ENCODE data around the gene ATXN1L. TPM values are rescaled to one million over a fixed set of nuclear protein-coding genes. Genes with fewer than 3 reads are reported as not detected.

The ATXN1L gene
- total and polyA plus RNA-seq, 7 donors = 5.9 to 28.0 (median 19.6) TPM

- intact Hi-C loops (cut with DNase I) = no loop called here
- 57 to 71% (median 63%) methylated on average over 2 of the region's 2 CpGs for WGBS, 3 donors
- H3K9me3 ChIP-seq = no peaks in the 10 kb centered on the region
- DNase-seq = no peak
- no peak for ATAC-seq
- no peak overlapping the region for H3K4me3 ChIP-seq
- TF ChIP-seq, protein P1, sequence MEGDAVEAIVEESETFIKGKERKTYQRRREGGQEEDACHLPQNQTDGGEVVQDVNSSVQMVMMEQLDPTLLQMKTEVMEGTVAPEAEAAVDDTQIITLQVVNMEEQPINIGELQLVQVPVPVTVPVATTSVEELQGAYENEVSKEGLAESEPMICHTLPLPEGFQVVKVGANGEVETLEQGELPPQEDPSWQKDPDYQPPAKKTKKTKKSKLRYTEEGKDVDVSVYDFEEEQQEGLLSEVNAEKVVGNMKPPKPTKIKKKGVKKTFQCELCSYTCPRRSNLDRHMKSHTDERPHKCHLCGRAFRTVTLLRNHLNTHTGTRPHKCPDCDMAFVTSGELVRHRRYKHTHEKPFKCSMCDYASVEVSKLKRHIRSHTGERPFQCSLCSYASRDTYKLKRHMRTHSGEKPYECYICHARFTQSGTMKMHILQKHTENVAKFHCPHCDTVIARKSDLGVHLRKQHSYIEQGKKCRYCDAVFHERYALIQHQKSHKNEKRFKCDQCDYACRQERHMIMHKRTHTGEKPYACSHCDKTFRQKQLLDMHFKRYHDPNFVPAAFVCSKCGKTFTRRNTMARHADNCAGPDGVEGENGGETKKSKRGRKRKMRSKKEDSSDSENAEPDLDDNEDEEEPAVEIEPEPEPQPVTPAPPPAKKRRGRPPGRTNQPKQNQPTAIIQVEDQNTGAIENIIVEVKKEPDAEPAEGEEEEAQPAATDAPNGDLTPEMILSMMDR (IDR thresholded peaks at IDR 0.05) = no peak
- H3K36me3 ChIP-seq (ENCODE audit: insufficient read depth in 1 of 2, low read depth in 1 of 2) = peaks cover 0 to 7% of the 10 kb centered on the region in 2 donors
- H3K27me3 ChIP-seq (ENCODE audit: insufficient read depth in 3 of 3, low read length in 2 of 3) = no peaks in the 10 kb centered on the region
- H3K4me1 ChIP-seq = peaks cover 21% of the 10 kb centered on the region
- H3K27ac ChIP-seq = no peak overlapping the region
Observed at GRCh38 chr16:71843572-71843971, 2.2 kb upstream of the ATXN1L start.

DNA sequence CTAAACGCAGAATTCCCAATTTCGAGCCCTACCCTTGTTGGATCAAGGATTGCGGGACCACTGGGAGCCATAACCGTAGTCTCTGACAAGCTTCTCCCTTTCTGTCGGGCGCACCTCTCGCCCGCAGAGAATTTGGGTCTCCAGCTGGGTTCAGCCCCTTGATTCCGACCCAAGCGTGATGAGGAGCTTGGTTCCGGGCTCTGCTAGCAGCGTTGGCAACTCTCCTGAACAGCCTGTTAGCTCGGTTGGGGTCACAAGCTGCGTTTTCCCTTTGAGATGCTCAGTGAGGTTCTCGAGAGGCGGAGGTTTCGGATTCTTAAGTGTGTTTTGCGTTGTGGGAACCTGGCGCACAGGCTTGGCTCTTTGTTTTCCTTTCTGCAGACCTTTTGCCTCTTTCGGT, 655 bp downstream of the ATXN1L start:
- no peaks in the 10 kb centered on the region for H3K27me3 ChIP-seq (ENCODE audit: insufficient read depth in 3 of 3, low read length in 2 of 3)
- H3K4me1 ChIP-seq = peaks cover 26% of the 10 kb centered on the region
- no peaks in the 10 kb centered on the region for H3K9me3 ChIP-seq
- H3K36me3 ChIP-seq (ENCODE audit: insufficient read depth in 1 of 2, low read depth in 1 of 2) = peaks cover 3 to 35% of the 10 kb centered on the region in 2 donors
- peak overlapping the region; percentile 100 for H3K4me3 ChIP-seq
- 0 to 1% (median 0%) methylated on average over 20 of the region's 20 CpGs for WGBS, 3 donors
- peak in 2 of 4 donors; percentile 18 to 28 for ATAC-seq
- no peak for DNase-seq
- TF ChIP-seq, protein P1 (IDR thresholded peaks at IDR 0.05) = no peak
- intact Hi-C loops (cut with DNase I) = loop anchor here (5.0 kb wide), 3 partner anchors 36 to 51 kb away; partner anchors contain the start of genes AP1G1 (in 2 of the 2), IST1 (in 1 of the 2) and ZNF821 (in 1 of the 2)
- H3K27ac ChIP-seq = peak overlapping the region; percentile 96

DNA sequence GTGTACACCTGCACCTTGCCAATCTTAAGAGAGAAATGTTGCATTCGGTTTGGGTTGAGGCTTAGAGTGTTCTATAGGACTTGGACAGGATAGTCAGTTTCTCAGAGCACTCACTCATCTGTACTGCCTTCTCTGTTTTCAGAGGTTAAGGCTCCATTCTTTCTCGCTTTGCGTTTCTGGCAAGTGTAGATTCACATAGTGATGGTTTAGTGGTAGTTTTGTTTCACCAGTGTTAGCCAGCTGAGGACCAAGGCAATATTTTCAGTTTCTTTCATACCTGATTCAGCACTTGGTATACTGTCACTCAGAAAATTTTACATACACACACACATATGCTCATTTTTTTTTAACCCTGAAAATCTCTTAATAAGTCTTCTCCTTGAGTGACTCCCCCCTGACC, 1.3 kb downstream of the ATXN1L start:
- ATAC-seq (no peak), DNase-seq (no peak)
- Histone ChIP-seq H3K9me3 (no peaks in the 10 kb centered on the region), H3K4me1 (peaks cover 26% of the 10 kb centered on the region), H3K27ac (peak overlapping the region; percentile 96), H3K27me3 (ENCODE audit: insufficient read depth in 3 of 3, low read length in 2 of 3) (no peaks in the 10 kb centered on the region), H3K4me3 (peak overlapping the region; percentile 100), H3K36me3 (ENCODE audit: insufficient read depth in 1 of 2, low read depth in 1 of 2) (peaks cover 3 to 42% of the 10 kb centered on the region in 2 donors)
- 49 to 57% (median 52%) methylated on average over 3 of the region's 3 CpGs for WGBS, 3 donors
- TF ChIP-seq, protein P1 (IDR thresholded peaks at IDR 0.05) = no peak
- intact Hi-C loops (cut with DNase I) = loop anchor here (5.0 kb wide), 3 partner anchors 35 to 50 kb away; partner anchors contain the start of genes AP1G1 (in 2 of the 2), IST1 (in 1 of the 2) and ZNF821 (in 1 of the 2)

DNA sequence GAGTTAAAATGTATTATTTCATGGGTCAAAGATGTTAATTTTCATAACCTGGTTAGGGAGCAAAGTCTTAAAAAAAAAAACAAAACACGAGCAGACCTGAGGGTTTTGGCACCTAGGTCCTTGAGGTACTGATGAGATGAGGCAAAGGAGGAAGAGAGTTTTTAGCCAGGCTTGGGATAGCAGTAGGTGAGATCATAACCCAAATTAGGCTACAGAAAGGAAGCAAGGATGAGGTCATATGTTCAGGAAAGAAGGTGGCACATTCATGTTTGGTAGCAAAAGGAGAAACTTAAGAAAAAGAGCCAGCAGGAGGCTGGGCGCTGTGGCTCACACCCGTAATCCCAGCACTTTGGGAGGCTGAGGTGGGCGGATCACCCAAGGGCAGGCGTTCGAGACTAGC, 2.8 kb downstream of the ATXN1L start:
- Histone ChIP-seq H3K4me1 (peaks cover 32% of the 10 kb centered on the region), H3K4me3 (peak overlapping the region; percentile 16), H3K27ac (peak overlapping the region; percentile 96), H3K36me3 (ENCODE audit: insufficient read depth in 1 of 2, low read depth in 1 of 2) (peaks cover 3 to 57% of the 10 kb centered on the region in 2 donors), H3K27me3 (ENCODE audit: insufficient read depth in 3 of 3, low read length in 2 of 3) (no peaks in the 10 kb centered on the region), H3K9me3 (no peaks in the 10 kb centered on the region)
- TF ChIP-seq, protein P1 (IDR thresholded peaks at IDR 0.05) = no peak
- ATAC-seq (peak in 3 of 4 donors; percentile 51 to 68 (median 53)), DNase-seq (no peak)
- intact Hi-C loops (cut with DNase I) = loop anchor here (5.0 kb wide), 3 partner anchors 34 to 49 kb away; partner anchors contain the start of genes AP1G1 (in 2 of the 2), IST1 (in 1 of the 2) and ZNF821 (in 1 of the 2)
- WGBS, 3 donors = 59 to 82% (median 68%) methylated on average over 6 of the region's 6 CpGs

Measured in psoas muscle (tissue), 8 donors.